Measurements from ENCODE around the gene PIK3R5. TPM values are rescaled to one million over a fixed set of nuclear protein-coding genes. Genes with fewer than 3 reads are reported as not detected.

The PIK3R5 gene
- total RNA-seq, 1 experiment from 2014 or later, result 2.5 TPM

GRCh38 chr17:9009096-9009495 is 43.6 kb upstream of the PIK3R5 start:
- Histone ChIP-seq H3K9me3 (ENCODE audit: control insufficient read depth in 1 of 2, insufficient read depth in 1 of 2, low read depth in 1 of 2, low read length in 2 of 2) (no peaks in the 10 kb centered on the region), H3K4me3 (replicated peaks in 1 of 2; ENCODE audit: low read depth in 1 of 2, low read length in 2 of 2) (no peak overlapping the region), H4K20me1 (ENCODE audit: insufficient read depth) (no peaks in the 10 kb centered on the region), H3K9ac (ENCODE audit: low read length) (no peak overlapping the region), H3K27me3 (ENCODE audit: insufficient read depth, low read length) (peaks cover 11% of the 10 kb centered on the region; the same call in 1 of the 2 replicates), H3K9me2 (ENCODE audit: insufficient read depth) (no peaks in the 10 kb centered on the region), H3K4me2 (ENCODE audit: low read length) (no peak overlapping the region), H3K4me1 (ENCODE audit: control insufficient read depth in 1 of 2, insufficient read depth in 2 of 2, low read length in 2 of 2) (no peaks in the 10 kb centered on the region), H3K36me3 (ENCODE audit: control insufficient read depth in 1 of 2, insufficient read depth in 2 of 2, low read length in 2 of 2) (no peaks in the 10 kb centered on the region), H3K79me2 (ENCODE audit: insufficient read depth, low read length) (no peaks in the 10 kb centered on the region), H2AFZ (ENCODE audit: low read depth, low read length, poor library complexity, severe bottlenecking) (no peak overlapping the region), H3K27ac (ENCODE audit: low read depth, low read length) (no peak overlapping the region)
- TF ChIP-seq, protein P1, sequence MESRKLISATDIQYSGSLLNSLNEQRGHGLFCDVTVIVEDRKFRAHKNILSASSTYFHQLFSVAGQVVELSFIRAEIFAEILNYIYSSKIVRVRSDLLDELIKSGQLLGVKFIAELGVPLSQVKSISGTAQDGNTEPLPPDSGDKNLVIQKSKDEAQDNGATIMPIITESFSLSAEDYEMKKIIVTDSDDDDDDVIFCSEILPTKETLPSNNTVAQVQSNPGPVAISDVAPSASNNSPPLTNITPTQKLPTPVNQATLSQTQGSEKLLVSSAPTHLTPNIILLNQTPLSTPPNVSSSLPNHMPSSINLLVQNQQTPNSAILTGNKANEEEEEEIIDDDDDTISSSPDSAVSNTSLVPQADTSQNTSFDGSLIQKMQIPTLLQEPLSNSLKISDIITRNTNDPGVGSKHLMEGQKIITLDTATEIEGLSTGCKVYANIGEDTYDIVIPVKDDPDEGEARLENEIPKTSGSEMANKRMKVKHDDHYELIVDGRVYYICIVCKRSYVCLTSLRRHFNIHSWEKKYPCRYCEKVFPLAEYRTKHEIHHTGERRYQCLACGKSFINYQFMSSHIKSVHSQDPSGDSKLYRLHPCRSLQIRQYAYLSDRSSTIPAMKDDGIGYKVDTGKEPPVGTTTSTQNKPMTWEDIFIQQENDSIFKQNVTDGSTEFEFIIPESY (IDR thresholded peaks at IDR 0.05; ENCODE audit: extremely low read depth, insufficient replicate concordance, low read length), result no peak
- TF ChIP-seq, protein P2, sequence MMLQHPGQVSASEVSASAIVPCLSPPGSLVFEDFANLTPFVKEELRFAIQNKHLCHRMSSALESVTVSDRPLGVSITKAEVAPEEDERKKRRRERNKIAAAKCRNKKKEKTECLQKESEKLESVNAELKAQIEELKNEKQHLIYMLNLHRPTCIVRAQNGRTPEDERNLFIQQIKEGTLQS (IDR thresholded peaks at IDR 0.05), result no peak
- TF ChIP-seq ELF1 (IDR thresholded peaks at IDR 0.05; ENCODE audit: borderline replicate concordance, low read depth), result no peak
- no peak for TF ChIP-seq EZH2phosphoT487 (IDR thresholded peaks at IDR 0.05; ENCODE audit: borderline replicate concordance)
- no peak for TF ChIP-seq EGR1 (IDR thresholded peaks at IDR 0.05; ENCODE audit: low read depth)
- no peak for TF ChIP-seq REST (IDR thresholded peaks at IDR 0.05; ENCODE audit: low read depth)
- no peak for TF ChIP-seq SP1 (IDR thresholded peaks at IDR 0.05; ENCODE audit: low read depth)
- TF ChIP-seq RAD21 (IDR thresholded peaks at IDR 0.05; ENCODE audit: low read depth), result no peak
- no peak for TF ChIP-seq FOSL1 (IDR thresholded peaks at IDR 0.05; ENCODE audit: low read depth)
- TF ChIP-seq POLR2AphosphoS5 (IDR thresholded peaks at IDR 0.05; ENCODE audit: low read depth, low read length), result no peak
- TF ChIP-seq ZNF274 (IDR thresholded peaks at IDR 0.05; ENCODE audit: low read depth, low read length), result no peak
- intact Hi-C loops (cut with micrococcal nuclease), result no loop called here
- RAD21 ChIA-PET (ENCODE audit: low non-redundant PET in 1 of 2, low total read pairs in 2 of 2, uncharacterized antibody in 2 of 2, unreplicated experiment in 2 of 2), result no interaction called here
- BruUV-seq (replicated peaks), result no TSS peak
- ATAC-seq, result no peak
- CTCF ChIA-PET, result no interaction called here
- POLR2A ChIA-PET, result no interaction called here
- DNase-seq (ENCODE audit: low read depth, low spot score), result no peak

Data from HCT116 (cell line).